NCI-H345 (cell line): ENCODE data around the gene MAP6.

Experiments
- DNase-seq: peaks from one replicate; lab custom pipeline; 2025; lab: John Stamatoyannopoulos, UW

Gene MAP6

GRCh38 chr11:75627906-75628668, 40.8 kb downstream of the MAP6 start:
- DNase-seq: no peak

- DNase-seq: no peak
Measured at GRCh38 chr11:75626889-75627529, 41.8 kb downstream of the MAP6 start.

GRCh38 chr11:75625991-75626888, 42.6 kb downstream of the MAP6 start:
- DNase-seq: no peak

- DNase-seq: peak; percentile 91
Measured at GRCh38 chr11:75625021-75625420, 43.8 kb downstream of the MAP6 start.

GRCh38 chr11:75616281-75616680, 52.6 kb downstream of the MAP6 start:
- no peak for DNase-seq

- no peak for DNase-seq
Measured at GRCh38 chr11:75615751-75616150, 53.1 kb downstream of the MAP6 start.

GRCh38 chr11:75611823-75612222, 57.0 kb downstream of the MAP6 start:
- DNase-seq: no peak

- no peak for DNase-seq
Measured at GRCh38 chr11:75606099-75606498, 62.7 kb downstream of the MAP6 start.

- DNase-seq: no peak
Measured at GRCh38 chr11:75603791-75604736, 64.8 kb downstream of the MAP6 start.

GRCh38 chr11:75602951-75603350, 65.9 kb downstream of the MAP6 start:
- DNase-seq: no peak

GRCh38 chr11:75601494-75601893, 67.3 kb downstream of the MAP6 start:
- DNase-seq: no peak

GRCh38 chr11:75600356-75600755, 68.5 kb downstream of the MAP6 start:
- DNase-seq: no peak

GRCh38 chr11:75598900-75599299, 69.9 kb downstream of the MAP6 start:
- DNase-seq: no peak

GRCh38 chr11:75598264-75598663, 70.6 kb downstream of the MAP6 start:
- no peak for DNase-seq

- peak; percentile 46 for DNase-seq
Measured at GRCh38 chr11:75597636-75598035, 71.2 kb downstream of the MAP6 start.

- no peak for DNase-seq
Measured at GRCh38 chr11:75596914-75597313, 71.9 kb downstream of the MAP6 start.

- no peak for DNase-seq
Measured at GRCh38 chr11:75595429-75595828, 73.4 kb downstream of the MAP6 start.

GRCh38 chr11:75594211-75594610, 74.6 kb downstream of the MAP6 start:
- no peak for DNase-seq

- peak; percentile 57 for DNase-seq
Measured at GRCh38 chr11:75593286-75593915, 75.4 kb downstream of the MAP6 start.

GRCh38 chr11:75592715-75593114, 76.1 kb downstream of the MAP6 start:
- peak; percentile 72 for DNase-seq

GRCh38 chr11:75591966-75592365, 76.9 kb downstream of the MAP6 start:
- no peak for DNase-seq
